Motor neuron (in vitro differentiated cells): Measurements from ENCODE around the gene OR10D3. TPM values are rescaled to one million over a fixed set of nuclear protein-coding genes. Genes with fewer than 3 reads are reported as not detected.
"Not testable (repeated sequence)": the region's sequence is repeated elsewhere in the genome, so short reads cannot be mapped to it uniquely, and the experiment has no call there.

Source experiments
- ATAC-seq, 8 experiments: fragments of 200-7000 bp; cut with Tn5 transposase; replicated peaks in 6 of 8; 2 replicates each; pipeline ENCODE4 v1.8.0; 2021; ENCODE audit warnings: mild to moderate bottlenecking in 8 of 8, moderate library complexity in 8 of 8
- H3K27ac ChIP-seq, 2 donors: fragments of 250-450 bp; sonication (Bioruptor Pico); 2 replicates each; pipeline ENCODE4 v1.9.0; 2021; ENCODE audit warnings: antibody characterized with exemption in 2 of 2, mild to moderate bottlenecking in 2 of 2, moderate library complexity in 1 of 2
- H3K4me1 ChIP-seq, 2 donors: fragments of 250-450 bp; sonication (Bioruptor Pico); replicated peaks in 1 of 2; 2 replicates each; pipeline ENCODE4 v1.6.1; 2021; ENCODE audit warnings: antibody characterized with exemption in 2 of 2, mild to moderate bottlenecking in 2 of 2, moderate library complexity in 1 of 2
- H3K4me3 ChIP-seq, 5 donors: fragments of 250-450 bp; sonication (Bioruptor Pico); 2 replicates each; pipeline ENCODE4 v1.9.0; 2021; ENCODE audit warnings: antibody characterized with exemption in 5 of 5, mild to moderate bottlenecking in 5 of 5, moderate library complexity in 4 of 5
- WGBS, 10 experiments: fragments of 450-650 bp; shearing (Covaris generic); methylation state at CpG; one replicate each; pipeline ENCODE4 v1.0.0; 2022; 5-methylcytosine and 5-hydroxymethylcytosine counted together
- in situ Hi-C, 9 experiments: fragments of 400-800 bp; cut with MboI; loops; one replicate each; pipeline ENCODE4 v1.15.0; 2021; ENCODE audit warnings: low sequenced_read_pairs in 9 of 9, low pct_unique_long_range_greater_than_20kb in 2 of 9; ENCODE audit not compliant: unreplicated experiment in 9 of 9
- total RNA-seq, 8 experiments: library from RNA; unstranded; fragments of 300-600 nt; gene quantifications; 2 replicates each; pipeline versions ENCODE4 v1.2.3 to v1.2.4, GENCODE V29; 2022

OR10D3 gene, protein sequence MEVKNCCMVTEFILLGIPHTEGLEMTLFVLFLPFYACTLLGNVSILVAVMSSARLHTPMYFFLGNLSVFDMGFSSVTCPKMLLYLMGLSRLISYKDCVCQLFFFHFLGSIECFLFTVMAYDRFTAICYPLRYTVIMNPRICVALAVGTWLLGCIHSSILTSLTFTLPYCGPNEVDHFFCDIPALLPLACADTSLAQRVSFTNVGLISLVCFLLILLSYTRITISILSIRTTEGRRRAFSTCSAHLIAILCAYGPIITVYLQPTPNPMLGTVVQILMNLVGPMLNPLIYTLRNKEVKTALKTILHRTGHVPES
- under 1 TPM in 3 of 8 experiments, not detected in 5; 0.17 to 0.43 (median 0.28) TPM for total RNA-seq

GRCh38 chr11:124183068-124183467 lies at the start of gene OR10D3:
OR10D3 (plus strand) TSS chr11:124183345; CDS start chr11:124185270, 1,925 bp downstream.
- ATAC-seq, result peak in 2 of 8 experiments; percentile 62 to 71
- no peak within 1 kb of the TSS for H3K4me3 ChIP-seq
- peaks cover 6 to 12% of the 10 kb centered on the region in 2 donors for H3K4me1 ChIP-seq
- 0 to 79% (median 25%) methylated on average over 1 to 3 of the region's 3 CpGs; no CpG with 5 or more reads in 2 of the 10 experiments for WGBS, 10 experiments
- in situ Hi-C loops, result loop anchor here in 1 of 9 experiments (25.0 kb wide), 1 partner anchor 96 kb away; no protein-coding TSS in a partner anchor
- no peak within 1 kb of the TSS for H3K27ac ChIP-seq

GRCh38 chr11:124143034-124143433 lies 40.1 kb upstream of the OR10D3 start:
- 20 to 100% (median 88%) methylated on average over 1 to 2 of the region's 2 CpGs; no CpG with 5 or more reads in 1 of the 10 experiments for WGBS, 10 experiments
- ATAC-seq, result no peak
- in situ Hi-C loops, result no loop called here
- Histone ChIP-seq H3K4me3 (no peak overlapping the region), H3K4me1 (no peaks in the 10 kb centered on the region), H3K27ac (no peak overlapping the region)

GRCh38 chr11:124147951-124148350 lies 35.2 kb upstream of the OR10D3 start:
- no peaks in the 10 kb centered on the region for H3K4me1 ChIP-seq
- H3K4me3 ChIP-seq, result no peak overlapping the region
- WGBS, 10 experiments, result 0 to 100% (median 82%) methylated on average over 1 to 2 of the region's 2 CpGs; no CpG with 5 or more reads in 2 of the 10 experiments
- H3K27ac ChIP-seq, result no peak overlapping the region
- ATAC-seq, result no peak
- in situ Hi-C loops, result no loop called here

- no peak overlapping the region for H3K27ac ChIP-seq
- H3K4me1 ChIP-seq, result no peaks in the 10 kb centered on the region
- no peak overlapping the region for H3K4me3 ChIP-seq
- 13 to 96% (median 55%) methylated on average over 1 to 5 of the region's 5 CpGs; no CpG with 5 or more reads in 3 of the 10 experiments for WGBS, 10 experiments
- ATAC-seq, result no peak
- in situ Hi-C loops, result no loop called here
Measured at GRCh38 chr11:124150684-124151083, 32.5 kb upstream of the OR10D3 start.

DNA sequence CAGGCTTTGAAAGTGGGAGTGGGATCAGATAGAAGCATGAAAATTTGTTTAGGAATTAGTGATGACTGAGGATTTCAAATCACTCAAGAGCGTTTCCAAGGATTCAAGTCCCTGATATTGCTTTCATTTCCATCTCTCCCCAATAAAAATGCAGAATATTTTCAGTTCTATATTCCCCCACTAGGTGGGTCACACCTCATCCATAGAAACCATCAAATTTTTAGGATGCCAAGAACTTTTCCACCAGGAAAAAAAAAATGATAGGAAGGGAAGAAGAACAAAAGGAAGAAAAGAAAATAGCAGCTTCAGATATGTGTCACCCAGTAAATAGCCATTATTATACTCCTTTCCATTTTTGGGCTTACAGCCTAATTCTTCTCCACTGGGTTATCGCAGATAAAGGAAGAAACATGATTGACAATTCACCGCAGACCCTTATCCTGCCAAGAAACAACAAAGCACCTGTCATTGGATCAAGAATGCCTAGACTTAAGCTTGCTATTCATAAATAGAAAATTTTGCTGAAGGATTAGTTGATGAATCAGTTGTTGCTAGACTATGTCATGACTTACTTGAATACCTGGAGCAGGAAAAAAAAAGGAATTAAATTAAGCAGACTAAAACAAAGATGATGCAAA lies 30.3 kb upstream of the OR10D3 start:
- Histone ChIP-seq H3K27ac (no peak overlapping the region), H3K4me1 (no peaks in the 10 kb centered on the region), H3K4me3 (no peak overlapping the region)
- in situ Hi-C loops, result no loop called here
- ATAC-seq, result no peak
- WGBS, 10 experiments, result 38 to 100% (median 75%) methylated on average over 1 to 3 of the region's 3 CpGs

DNA sequence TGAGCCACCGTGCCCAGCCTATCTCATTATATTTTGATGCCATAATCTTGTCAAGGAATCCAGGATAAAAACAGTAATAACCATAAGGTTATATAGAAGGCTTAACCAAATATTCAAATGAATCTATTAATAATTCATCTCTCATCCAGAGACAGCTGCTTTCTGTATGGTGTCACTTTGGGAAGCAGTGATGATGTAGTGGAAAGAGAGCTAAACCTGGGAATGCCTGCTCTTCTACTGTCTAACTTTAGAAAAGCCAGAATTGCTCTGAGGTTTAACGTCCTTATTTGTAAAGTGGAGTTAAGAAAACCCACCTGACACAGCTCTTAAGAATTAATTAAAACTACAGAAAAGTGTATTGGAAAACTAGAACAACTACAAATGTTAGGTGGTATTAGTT lies 29.3 kb upstream of the OR10D3 start:
- Histone ChIP-seq H3K4me1 (no peaks in the 10 kb centered on the region), H3K4me3 (no peak overlapping the region), H3K27ac (no peak overlapping the region)
- 0 to 100% (median 53%) methylated on average over 1 to 2 of the region's 2 CpGs; no CpG with 5 or more reads in 2 of the 10 experiments for WGBS, 10 experiments
- in situ Hi-C loops, result no loop called here
- ATAC-seq, result no peak

- no peak for ATAC-seq
- Histone ChIP-seq H3K4me1 (no peaks in the 10 kb centered on the region), H3K4me3 (no peak overlapping the region), H3K27ac (no peak overlapping the region)
- in situ Hi-C loops, result no loop called here
Measured at GRCh38 chr11:124159481-124159880, 23.7 kb upstream of the OR10D3 start.

GRCh38 chr11:124160986-124161385 lies 22.2 kb upstream of the OR10D3 start:
- Histone ChIP-seq H3K4me3 (no peak overlapping the region), H3K27ac (no peak overlapping the region), H3K4me1 (no peaks in the 10 kb centered on the region)
- ATAC-seq, result peak in 1 of 8 experiments; percentile 56
- in situ Hi-C loops, result no loop called here
- 0 to 83% (median 68%) methylated on average over 1 to 5 of the region's 5 CpGs; no CpG with 5 or more reads in 2 of the 10 experiments for WGBS, 10 experiments

DNA sequence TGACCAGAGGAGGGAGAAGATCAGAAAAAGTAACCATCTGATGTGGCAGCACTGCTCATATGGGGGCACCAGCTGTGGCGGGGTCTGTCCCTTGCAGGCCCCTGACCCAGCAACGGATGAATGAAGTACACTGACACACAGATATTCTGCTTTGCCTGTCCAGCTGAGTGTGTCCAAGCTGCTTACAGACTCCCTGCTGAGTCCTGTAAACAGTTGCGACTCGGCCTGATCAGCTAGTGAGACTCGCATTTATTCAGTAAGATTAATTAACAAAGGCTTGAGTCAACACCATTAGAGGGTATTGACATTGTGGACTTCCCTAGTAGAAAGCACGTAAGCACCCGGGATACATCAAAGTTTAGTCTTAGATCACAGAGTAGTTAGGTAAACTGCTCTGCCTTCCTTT lies 15.3 kb upstream of the OR10D3 start:
- no peak overlapping the region for H3K27ac ChIP-seq
- peaks cover 11 to 16% of the 10 kb centered on the region in 2 donors for H3K4me1 ChIP-seq
- no peak overlapping the region for H3K4me3 ChIP-seq
- in situ Hi-C loops, result no loop called here
- WGBS, 10 experiments, result 13 to 50% (median 24%) methylated on average over 1 to 7 of the region's 7 CpGs; no CpG with 5 or more reads in 1 of the 10 experiments
- peak in 5 of 8 experiments; percentile 60 to 93 (median 86) for ATAC-seq

DNA sequence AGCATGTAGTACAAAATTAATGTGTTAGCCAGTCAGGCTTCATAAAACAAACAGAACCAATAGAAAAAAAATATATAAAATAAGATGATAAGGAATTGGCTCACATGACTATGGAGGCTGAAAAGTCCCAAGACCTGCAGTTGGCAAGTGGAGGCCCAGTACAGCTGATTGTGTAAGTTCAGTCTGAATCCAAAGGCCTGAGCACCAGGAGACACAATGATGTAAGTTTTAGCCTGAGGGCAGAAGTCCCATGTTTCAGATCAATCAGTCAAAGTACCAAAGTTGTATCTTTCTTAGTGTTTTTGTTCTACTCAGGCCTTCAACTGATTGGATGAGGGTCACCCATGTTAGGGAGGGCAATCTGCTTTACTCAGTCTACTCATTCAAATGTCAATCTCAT lies 14.3 kb upstream of the OR10D3 start:
- in situ Hi-C loops, result no loop called here
- Histone ChIP-seq H3K4me3 (no peak overlapping the region), H3K4me1 (peaks cover 19 to 26% of the 10 kb centered on the region in 2 donors), H3K27ac (no peak overlapping the region)
- ATAC-seq, result no peak

- ATAC-seq, in situ Hi-C loops, H3K4me3 ChIP-seq, H3K27ac ChIP-seq: not testable (repeated sequence)
- no CpG with 5 or more reads among the region's 12 CpGs for WGBS, 10 experiments
- H3K4me1 ChIP-seq, result peaks cover 27 to 35% of the 10 kb centered on the region in 2 donors
Measured at GRCh38 chr11:124170315-124170714, 12.8 kb upstream of the OR10D3 start.

- 20 to 100% (median 88%) methylated on average over 1 to 9 of the region's 40 CpGs; no CpG with 5 or more reads in 1 of the 10 experiments for WGBS, 10 experiments
- in situ Hi-C loops, result no loop called here
- H3K4me3 ChIP-seq, result no peak overlapping the region
- no peak for ATAC-seq
- H3K4me1 ChIP-seq, result peaks cover 27 to 35% of the 10 kb centered on the region in 2 donors
- no peak overlapping the region for H3K27ac ChIP-seq
Measured at GRCh38 chr11:124170801-124171586, 12.2 kb upstream of the OR10D3 start.

- H3K4me1 ChIP-seq, result peaks cover 27 to 35% of the 10 kb centered on the region in 2 donors
- in situ Hi-C loops, result no loop called here
- ATAC-seq, result no peak
- H3K4me3 ChIP-seq, result no peak overlapping the region
- 5 to 88% (median 69%) methylated on average over 1 to 6 of the region's 6 CpGs for WGBS, 10 experiments
- no peak overlapping the region for H3K27ac ChIP-seq
Measured at GRCh38 chr11:124172101-124172500, 11.0 kb upstream of the OR10D3 start.
